HepG2 (cell line): ENCODE data around the gene RAC3. TPM values are rescaled to one million over a fixed set of nuclear protein-coding genes. Genes with fewer than 3 reads are reported as not detected.

Source experiments
- HES4 ChIP-seq: sonication (generic); formaldehyde crosslinking; IDR thresholded peaks from 2 replicates; pipeline ENCODE4 v1.9.0; 2021; ENCODE audit warnings: mild to moderate bottlenecking, missing genetic modification reagents, borderline replicate concordance
- HMGXB3 ChIP-seq: sonication (generic); formaldehyde crosslinking; IDR thresholded peaks from 2 replicates; pipeline ENCODE4 v1.4.0; 2020; ENCODE audit warnings: missing genetic modification reagents, borderline replicate concordance
- HOXA3 ChIP-seq: sonication (generic); formaldehyde crosslinking; IDR thresholded peaks from 2 replicates; pipeline ENCODE4 v1.5.0; 2020; ENCODE audit warnings: missing genetic modification reagents
- KMT2A ChIP-seq: sonication (generic); formaldehyde crosslinking; IDR thresholded peaks from 2 replicates; pipeline ENCODE4 v1.4.0; 2020; ENCODE audit warnings: missing genetic modification reagents
- MED13 ChIP-seq: sonication (generic); formaldehyde crosslinking; IDR thresholded peaks from 2 replicates; pipeline ENCODE4 v1.5.0; 2020; ENCODE audit warnings: missing genetic modification reagents
- PHF8 ChIP-seq: sonication (generic); formaldehyde crosslinking; IDR thresholded peaks from 2 replicates; pipeline ENCODE4 v1.5.0; 2020; ENCODE audit warnings: missing genetic modification reagents
- SNRNP70 ChIP-seq: fragments of 200-400 bp; formaldehyde crosslinking; IDR thresholded peaks from 2 replicates; pipeline ENCODE4 v1.6.1; 2017; ENCODE audit warnings: mild to moderate bottlenecking, low read depth, low read length, moderate library complexity
- SPEN ChIP-seq: sonication (generic); formaldehyde crosslinking; IDR thresholded peaks from 2 replicates; pipeline ENCODE4 v1.5.1; 2020; ENCODE audit warnings: low read depth, mild to moderate bottlenecking, missing genetic modification reagents
- ZNF343 ChIP-seq: sonication (generic); formaldehyde crosslinking; IDR thresholded peaks from 2 replicates; pipeline ENCODE4 v1.4.0; 2020; ENCODE audit warnings: mild to moderate bottlenecking, missing genetic modification reagents
- ZNF503 ChIP-seq: sonication (generic); formaldehyde crosslinking; IDR thresholded peaks from 2 replicates; pipeline ENCODE4 v1.4.0; 2020; ENCODE audit warnings: missing genetic modification reagents
- ZNF598 ChIP-seq: sonication (generic); formaldehyde crosslinking; IDR thresholded peaks from 2 replicates; pipeline ENCODE4 v1.5.1; 2020; ENCODE audit warnings: mild to moderate bottlenecking, missing genetic modification reagents, borderline replicate concordance
- ZNF768 ChIP-seq: sonication (generic); formaldehyde crosslinking; IDR thresholded peaks from 2 replicates; pipeline ENCODE4 v1.4.0; 2020; ENCODE audit warnings: missing genetic modification reagents
- polyA plus RNA-seq, 8 experiments: library from polyadenylated mRNA; depleted of rRNA in 3 of 8; stranded (reverse) in 7 of 8; unstranded in 1 of 8; fragments of >200 nt; fragmentation: Illumina TruSeq in 4 of 8; extraction: Trizol in 4 of 8; gene quantifications; 2 replicates each; pipeline versions ENCODE4 v1.2.1 to v1.2.3, GENCODE V29; 2011 to 2016; ENCODE audit warnings: low read depth in 4 of 8, missing spikeins in 1 of 8, mixed read lengths in 1 of 8; ENCODE audit not compliant: insufficient read depth in 1 of 8
- total RNA-seq, 5 experiments: library from RNA; depleted of rRNA; stranded (reverse); fragments of >200 nt; fragmentation: Illumina TruSeq; extraction: Trizol; gene quantifications; 2 replicates each; pipeline ENCODE4 v1.2.3, GENCODE V29; 2016; ENCODE audit warnings: low read depth in 1 of 5
- TF ChIP-seq, protein P1 (sequence below): sonication (generic); formaldehyde crosslinking; IDR thresholded peaks from 2 replicates; pipeline ENCODE4 v1.4.0; 2020; ENCODE audit warnings: missing genetic modification reagents
- TF ChIP-seq, protein P2 (sequence below): sonication (generic); formaldehyde crosslinking; IDR thresholded peaks from 2 replicates; pipeline ENCODE4 v1.5.0; 2020; ENCODE audit warnings: mild to moderate bottlenecking, missing genetic modification reagents
- TF ChIP-seq, protein P3 (sequence below): IDR thresholded peaks from 2 replicates; pipeline ENCODE4 v1.6.1; 2016; ENCODE audit warnings: missing compliant biosample characterization, missing genetic modification reagents, borderline replicate concordance

RAC3 gene
- total and polyA plus RNA-seq, 2 of the 13 experiments (the other 11 are each of a cell fraction or from before 2014, with no cell fraction given) = 10.5 to 21.3 TPM

DNA sequence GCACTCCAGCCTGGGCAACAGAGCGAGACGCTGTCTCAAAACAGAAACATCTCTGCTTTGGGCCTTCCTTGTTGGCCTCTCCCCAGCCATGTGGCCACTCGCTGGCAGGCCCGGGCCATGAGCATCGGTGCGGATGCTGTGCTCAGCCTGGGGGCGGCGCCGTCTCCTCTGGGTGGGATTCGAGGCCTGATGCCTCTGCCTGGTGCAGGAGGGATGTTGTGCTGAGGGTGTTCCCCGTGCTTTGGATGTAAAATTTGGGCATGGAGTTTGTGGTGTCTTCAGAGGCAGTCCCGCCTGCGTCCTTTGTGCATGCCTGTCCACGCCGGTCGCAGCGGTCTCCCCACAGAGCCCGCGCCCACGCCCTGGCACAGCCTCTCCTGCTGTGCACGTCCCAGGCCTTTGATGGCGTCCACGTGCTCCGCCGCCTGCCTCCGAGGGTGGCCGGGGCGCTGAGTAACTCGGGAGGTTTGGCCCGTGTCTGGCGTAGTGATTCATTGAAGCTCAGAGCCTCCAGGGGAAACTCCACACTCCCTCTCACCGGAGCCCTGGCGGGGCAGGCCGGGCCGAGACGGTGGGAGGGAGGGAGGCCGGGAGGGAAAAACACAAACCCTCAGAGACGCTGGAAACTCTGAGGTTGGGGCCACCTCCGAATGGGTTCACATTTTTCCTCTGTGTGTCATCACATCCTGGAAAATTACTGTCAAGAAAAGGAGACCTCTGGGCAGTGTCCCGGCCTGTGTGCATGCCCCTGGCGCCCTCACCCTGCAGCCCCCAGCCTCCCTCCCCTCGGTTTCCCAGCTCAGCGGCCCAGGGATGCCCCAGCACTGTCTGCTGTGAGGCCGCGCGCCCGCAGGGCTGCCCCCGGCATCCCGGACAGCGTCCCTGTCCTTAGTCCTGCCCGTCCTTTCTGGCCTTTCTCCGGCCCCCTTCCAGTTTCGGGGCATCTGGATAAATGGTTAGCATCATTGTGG lies 27.8 kb upstream of the RAC3 start (continued):
- TF ChIP-seq ZNF503 (CRISPR knock-in tag) (peak; percentile 76; the same call in 1 of the 2 replicates), PHF8 (CRISPR knock-in tag) (no peak; the same call in 1 of the 2 replicates), HMGXB3 (CRISPR knock-in tag) (peak; percentile 77), MED13 (CRISPR knock-in tag) (peak; percentile 79), ZNF768 (CRISPR knock-in tag) (peak; percentile 66), SPEN (CRISPR knock-in tag) (peak; percentile 65; the same call in 1 of the 2 replicates), KMT2A (no peak; the same call in 1 of the 2 replicates), SNRNP70 (no peak), HOXA3 (peak; percentile 90), ZNF343 (no peak), HES4 (CRISPR knock-in tag) (0 out of 2 replicates have a peak, but pooled peaks have one; percentile 17), ZNF598 (CRISPR knock-in tag) (peak; percentile 81; the same call in 1 of the 2 replicates)
- TF ChIP-seq, protein P1, sequence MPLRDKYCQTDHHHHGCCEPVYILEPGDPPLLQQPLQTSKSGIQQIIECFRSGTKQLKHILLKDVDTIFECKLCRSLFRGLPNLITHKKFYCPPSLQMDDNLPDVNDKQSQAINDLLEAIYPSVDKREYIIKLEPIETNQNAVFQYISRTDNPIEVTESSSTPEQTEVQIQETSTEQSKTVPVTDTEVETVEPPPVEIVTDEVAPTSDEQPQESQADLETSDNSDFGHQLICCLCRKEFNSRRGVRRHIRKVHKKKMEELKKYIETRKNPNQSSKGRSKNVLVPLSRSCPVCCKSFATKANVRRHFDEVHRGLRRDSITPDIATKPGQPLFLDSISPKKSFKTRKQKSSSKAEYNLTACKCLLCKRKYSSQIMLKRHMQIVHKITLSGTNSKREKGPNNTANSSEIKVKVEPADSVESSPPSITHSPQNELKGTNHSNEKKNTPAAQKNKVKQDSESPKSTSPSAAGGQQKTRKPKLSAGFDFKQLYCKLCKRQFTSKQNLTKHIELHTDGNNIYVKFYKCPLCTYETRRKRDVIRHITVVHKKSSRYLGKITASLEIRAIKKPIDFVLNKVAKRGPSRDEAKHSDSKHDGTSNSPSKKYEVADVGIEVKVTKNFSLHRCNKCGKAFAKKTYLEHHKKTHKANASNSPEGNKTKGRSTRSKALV = no peak; the same call in 1 of the 2 replicates
- TF ChIP-seq, protein P2, sequence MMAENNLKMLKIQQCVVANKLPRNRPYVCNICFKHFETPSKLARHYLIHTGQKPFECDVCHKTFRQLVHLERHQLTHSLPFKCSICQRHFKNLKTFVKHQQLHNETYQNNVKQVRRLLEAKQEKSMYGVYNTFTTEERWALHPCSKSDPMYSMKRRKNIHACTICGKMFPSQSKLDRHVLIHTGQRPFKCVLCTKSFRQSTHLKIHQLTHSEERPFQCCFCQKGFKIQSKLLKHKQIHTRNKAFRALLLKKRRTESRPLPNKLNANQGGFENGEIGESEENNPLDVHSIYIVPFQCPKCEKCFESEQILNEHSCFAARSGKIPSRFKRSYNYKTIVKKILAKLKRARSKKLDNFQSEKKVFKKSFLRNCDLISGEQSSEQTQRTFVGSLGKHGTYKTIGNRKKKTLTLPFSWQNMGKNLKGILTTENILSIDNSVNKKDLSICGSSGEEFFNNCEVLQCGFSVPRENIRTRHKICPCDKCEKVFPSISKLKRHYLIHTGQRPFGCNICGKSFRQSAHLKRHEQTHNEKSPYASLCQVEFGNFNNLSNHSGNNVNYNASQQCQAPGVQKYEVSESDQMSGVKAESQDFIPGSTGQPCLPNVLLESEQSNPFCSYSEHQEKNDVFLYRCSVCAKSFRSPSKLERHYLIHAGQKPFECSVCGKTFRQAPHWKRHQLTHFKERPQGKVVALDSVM (CRISPR knock-in tag) = peak; percentile 82; the same call in 1 of the 2 replicates
- TF ChIP-seq, protein P3, sequence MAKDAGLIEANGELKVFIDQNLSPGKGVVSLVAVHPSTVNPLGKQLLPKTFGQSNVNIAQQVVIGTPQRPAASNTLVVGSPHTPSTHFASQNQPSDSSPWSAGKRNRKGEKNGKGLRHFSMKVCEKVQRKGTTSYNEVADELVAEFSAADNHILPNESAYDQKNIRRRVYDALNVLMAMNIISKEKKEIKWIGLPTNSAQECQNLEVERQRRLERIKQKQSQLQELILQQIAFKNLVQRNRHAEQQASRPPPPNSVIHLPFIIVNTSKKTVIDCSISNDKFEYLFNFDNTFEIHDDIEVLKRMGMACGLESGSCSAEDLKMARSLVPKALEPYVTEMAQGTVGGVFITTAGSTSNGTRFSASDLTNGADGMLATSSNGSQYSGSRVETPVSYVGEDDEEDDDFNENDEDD (CRISPR knock-in tag) = peak; percentile 93; the same call in 1 of the 2 replicates
